Nephron progenitor cell (in vitro differentiated cells): Measurements from ENCODE around the gene HOXA11.
A peak's percentile ranks its signal among the peaks of the same experiment; 100 is the strongest.

Experiments used
- DNase-seq: peaks from one replicate; pipeline ENCODE4 v3.0.0; 2021
- H3K27ac Mint-ChIP-seq: 2 replicates; pipeline ENCODE4 v1.8.0; 2021; ENCODE audit warnings: mild to moderate bottlenecking, moderate library complexity, mixed read lengths
- H3K27me3 Mint-ChIP-seq: 2 replicates; pipeline ENCODE4 v1.8.0; 2021; ENCODE audit warnings: mild to moderate bottlenecking, low read depth, mixed read lengths; ENCODE audit not compliant: poor library complexity
- H3K36me3 Mint-ChIP-seq: 2 replicates; pipeline ENCODE4 v1.8.0; 2021; ENCODE audit warnings: low read depth, mixed read lengths
- H3K4me1 Mint-ChIP-seq: 2 replicates; pipeline ENCODE4 v1.8.0; 2021; ENCODE audit warnings: mixed read lengths
- H3K4me3 Mint-ChIP-seq: 2 replicates; pipeline ENCODE4 v1.8.0; 2021; ENCODE audit warnings: mild to moderate bottlenecking, moderate library complexity, mixed read lengths
- H3K9me3 Mint-ChIP-seq: 2 replicates; pipeline ENCODE4 v1.8.0; 2021; ENCODE audit warnings: mild to moderate bottlenecking, moderate library complexity, mixed read lengths
- CTCF ChIP-seq: fragments of 200-600 bp; sonication (generic); IDR thresholded peaks from 2 replicates; pipeline ENCODE4 v1.5.0; 2021; ENCODE audit warnings: antibody characterized with exemption

The HOXA11 gene

GRCh38 chr7:27165996-27166530 is 19.0 kb downstream of the HOXA11 start:
- no peaks in the 10 kb centered on the region for H3K9me3 Mint-ChIP-seq
- H3K27ac Mint-ChIP-seq = peak overlapping the region; percentile 99
- TF ChIP-seq CTCF = no peak
- peaks cover 28% of the 10 kb centered on the region for H3K4me1 Mint-ChIP-seq
- peak; percentile 60 for DNase-seq
- H3K4me3 Mint-ChIP-seq = peak overlapping the region; percentile 97
- H3K36me3 Mint-ChIP-seq = peaks cover 72% of the 10 kb centered on the region
- peaks cover 13% of the 10 kb centered on the region for H3K27me3 Mint-ChIP-seq

- peaks cover 21% of the 10 kb centered on the region for H3K4me1 Mint-ChIP-seq
- DNase-seq = peak; percentile 73
- H3K27ac Mint-ChIP-seq = peak within 1 kb of the TSS; percentile 99
- no peaks in the 10 kb centered on the region for H3K9me3 Mint-ChIP-seq
- H3K36me3 Mint-ChIP-seq = peaks cover 64% of the 10 kb centered on the region
- peak within 1 kb of the TSS; percentile 97 for H3K4me3 Mint-ChIP-seq
- no peak for TF ChIP-seq CTCF
- H3K27me3 Mint-ChIP-seq = peaks cover 12% of the 10 kb centered on the region
Observed at GRCh38 chr7:27165089-27165995, 19.7 kb downstream of the HOXA11 start, which contains the start of gene HOXA9. Gene HOXA9 (minus strand): TSS chr7:27165537. CDS start chr7:27165457, 80 bp downstream.

GRCh38 chr7:27164367-27165088 is 20.5 kb downstream of the HOXA11 start:
- peaks cover 24% of the 10 kb centered on the region for H3K4me1 Mint-ChIP-seq
- no peak for TF ChIP-seq CTCF
- peaks cover 60% of the 10 kb centered on the region for H3K36me3 Mint-ChIP-seq
- H3K27ac Mint-ChIP-seq = peak overlapping the region; percentile 99
- peak; percentile 62 for DNase-seq
- H3K9me3 Mint-ChIP-seq = no peaks in the 10 kb centered on the region
- H3K4me3 Mint-ChIP-seq = peak overlapping the region; percentile 97
- H3K27me3 Mint-ChIP-seq = peaks cover 9% of the 10 kb centered on the region

- no peak for TF ChIP-seq CTCF
- Mint-ChIP-seq H3K9me3 (no peaks in the 10 kb centered on the region), H3K27me3 (peaks cover 9% of the 10 kb centered on the region), H3K4me1 (peaks cover 29% of the 10 kb centered on the region), H3K4me3 (peak overlapping the region; percentile 97), H3K36me3 (peaks cover 59% of the 10 kb centered on the region), H3K27ac (peak overlapping the region; percentile 99)
- DNase-seq = no peak
Observed at GRCh38 chr7:27164045-27164366, 21.0 kb downstream of the HOXA11 start.

GRCh38 chr7:27163288-27164044 is 21.6 kb downstream of the HOXA11 start:
- H3K4me1 Mint-ChIP-seq = peaks cover 33% of the 10 kb centered on the region
- H3K27ac Mint-ChIP-seq = peak overlapping the region; percentile 99
- peak; percentile 4 for DNase-seq
- H3K27me3 Mint-ChIP-seq = peaks cover 5% of the 10 kb centered on the region
- TF ChIP-seq CTCF = no peak
- peaks cover 54% of the 10 kb centered on the region for H3K36me3 Mint-ChIP-seq
- H3K9me3 Mint-ChIP-seq = no peaks in the 10 kb centered on the region
- peak overlapping the region; percentile 97 for H3K4me3 Mint-ChIP-seq
